Measurements from ENCODE around the gene CDC73. TPM values are rescaled to one million over a fixed set of nuclear protein-coding genes. Genes with fewer than 3 reads are reported as not detected.

CDC73 gene
- total and polyA plus RNA-seq, 2 of the 13 experiments (the other 11 are each of a cell fraction or from before 2014, with no cell fraction given): 20.2 to 26.3 TPM

GRCh38 chr1:193111641-193112090, 10.2 kb upstream of the CDC73 start (continued):
- TF ChIP-seq ZNF317 (CRISPR knock-in tag; IDR thresholded peaks at IDR 0.05) (0 out of 2 replicates have a peak, but pooled peaks have one; percentile 3), KDM6A (CRISPR knock-in tag; IDR thresholded peaks at IDR 0.05; ENCODE audit: low read depth) (no peak), CBFB (CRISPR knock-in tag; IDR thresholded peaks at IDR 0.05) (no peak), ELF4 (CRISPR knock-in tag; IDR thresholded peaks at IDR 0.05; ENCODE audit: borderline replicate concordance) (peak; percentile 37; the same call in 1 of the 2 replicates), RBAK (CRISPR knock-in tag; IDR thresholded peaks at IDR 0.05) (no peak), ZNF331 (CRISPR knock-in tag; IDR thresholded peaks at IDR 0.05) (peak; percentile 59; the same call in 1 of the 2 replicates), MIER3 (CRISPR knock-in tag; IDR thresholded peaks at IDR 0.05; ENCODE audit: borderline replicate concordance) (no peak), ZNF704 (CRISPR knock-in tag; IDR thresholded peaks at IDR 0.05; ENCODE audit: borderline replicate concordance) (no peak), U2AF2 (IDR thresholded peaks at IDR 0.05; ENCODE audit: low read depth, low read length) (no peak), ARID2 (CRISPR knock-in tag; IDR thresholded peaks at IDR 0.05; ENCODE audit: borderline replicate concordance) (no peak), ELF3 (CRISPR knock-in tag; IDR thresholded peaks at IDR 0.05) (no peak), RAD21 (CRISPR knock-in tag; IDR thresholded peaks at IDR 0.05) (no peak), KDM2A (CRISPR knock-in tag; IDR thresholded peaks at IDR 0.05; ENCODE audit: borderline replicate concordance, low read depth) (peak; percentile 38; the same call in 1 of the 2 replicates), ZNF576 (CRISPR knock-in tag; IDR thresholded peaks at IDR 0.05) (no peak), DMAP1 (CRISPR knock-in tag; IDR thresholded peaks at IDR 0.05) (no peak; the same call in 1 of the 2 replicates), ARID4A (CRISPR knock-in tag; IDR thresholded peaks at IDR 0.05; ENCODE audit: borderline replicate concordance) (no peak), RFXAP (CRISPR knock-in tag; IDR thresholded peaks at IDR 0.05; ENCODE audit: borderline replicate concordance) (peak; percentile 6; the same call in 1 of the 2 replicates), GTF2F1 (IDR thresholded peaks at IDR 0.05; ENCODE audit: low read length) (no peak), ZBTB38 (CRISPR knock-in tag; IDR thresholded peaks at IDR 0.05) (no peak), NR2F6 (IDR thresholded peaks at IDR 0.05) (no peak), NR2F6 (CRISPR knock-in tag; IDR thresholded peaks at IDR 0.05) (peak; percentile 64)
- TF ChIP-seq, protein P1, sequence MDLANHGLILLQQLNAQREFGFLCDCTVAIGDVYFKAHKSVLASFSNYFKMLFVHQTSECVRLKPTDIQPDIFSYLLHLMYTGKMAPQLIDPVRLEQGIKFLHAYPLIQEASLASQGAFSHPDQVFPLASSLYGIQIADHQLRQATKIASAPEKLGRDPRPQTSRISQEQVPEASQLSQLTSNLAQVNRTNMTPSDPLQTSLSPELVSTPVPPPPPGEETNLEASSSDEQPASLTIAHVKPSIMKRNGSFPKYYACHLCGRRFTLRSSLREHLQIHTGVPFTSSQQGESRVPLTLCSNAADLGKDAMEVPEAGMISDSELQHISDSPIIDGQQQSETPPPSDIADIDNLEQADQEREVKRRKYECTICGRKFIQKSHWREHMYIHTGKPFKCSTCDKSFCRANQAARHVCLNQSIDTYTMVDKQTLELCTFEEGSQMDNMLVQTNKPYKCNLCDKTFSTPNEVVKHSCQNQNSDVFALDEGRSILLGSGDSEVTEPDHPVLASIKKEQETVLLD (CRISPR knock-in tag; IDR thresholded peaks at IDR 0.05; ENCODE audit: low read depth): no peak
- TF ChIP-seq, protein P2, sequence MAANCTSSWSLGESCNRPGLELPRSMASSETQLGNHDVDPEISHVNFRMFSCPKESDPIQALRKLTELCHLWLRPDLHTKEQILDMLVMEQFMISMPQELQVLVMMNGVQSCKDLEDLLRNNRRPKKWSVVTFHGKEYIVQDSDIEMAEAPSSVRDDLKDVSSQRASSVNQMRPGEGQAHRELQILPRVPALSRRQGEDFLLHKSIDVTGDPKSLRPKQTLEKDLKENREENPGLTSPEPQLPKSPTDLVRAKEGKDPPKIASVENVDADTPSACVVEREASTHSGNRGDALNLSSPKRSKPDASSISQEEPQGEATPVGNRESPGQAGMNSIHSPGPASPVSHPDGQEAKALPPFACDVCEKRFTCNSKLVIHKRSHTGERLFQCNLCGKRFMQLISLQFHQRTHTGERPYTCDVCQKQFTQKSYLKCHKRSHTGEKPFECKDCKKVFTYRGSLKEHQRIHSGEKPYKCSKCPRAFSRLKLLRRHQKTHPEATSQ (CRISPR knock-in tag; IDR thresholded peaks at IDR 0.05; ENCODE audit: borderline replicate concordance): no peak

Measured in HepG2 (cell line).